MG63 (cell line): ENCODE data around the gene SUV39H2. TPM values are rescaled to one million over a fixed set of nuclear protein-coding genes. Genes with fewer than 3 reads are reported as not detected.

ENCODE experiments used
- DNase-seq: peaks from one replicate; pipeline ENCODE4 v3.0.0-alpha.2; 2020
- H3K27me3 ChIP-seq: fragments of 250-450 bp; sonication (Bioruptor Pico); 2 replicates; pipeline ENCODE4 v1.5.1; 2020; ENCODE audit warnings: mild to moderate bottlenecking, moderate library complexity
- H3K36me3 ChIP-seq: fragments of 250-450 bp; sonication (Bioruptor Pico); 2 replicates; pipeline ENCODE4 v1.5.1; 2020; ENCODE audit warnings: mild to moderate bottlenecking, moderate library complexity
- H3K4me3 ChIP-seq: fragments of 250-450 bp; sonication (Bioruptor Pico); 2 replicates; pipeline ENCODE4 v1.5.1; 2020; ENCODE audit warnings: mild to moderate bottlenecking, moderate library complexity
- H3K9me3 ChIP-seq: fragments of 250-450 bp; sonication (Bioruptor Pico); 2 replicates; pipeline ENCODE4 v1.5.1; 2020; ENCODE audit warnings: mild to moderate bottlenecking, moderate library complexity
- total RNA-seq: library from RNA; depleted of rRNA; stranded (reverse); fragments of >200 nt; shearing (Covaris generic); gene quantifications from 2 replicates; pipeline ENCODE4 v1.2.3, GENCODE V29; 2014; ENCODE audit warnings: low replicate concordance; rRNA removed

The SUV39H2 gene, protein sequence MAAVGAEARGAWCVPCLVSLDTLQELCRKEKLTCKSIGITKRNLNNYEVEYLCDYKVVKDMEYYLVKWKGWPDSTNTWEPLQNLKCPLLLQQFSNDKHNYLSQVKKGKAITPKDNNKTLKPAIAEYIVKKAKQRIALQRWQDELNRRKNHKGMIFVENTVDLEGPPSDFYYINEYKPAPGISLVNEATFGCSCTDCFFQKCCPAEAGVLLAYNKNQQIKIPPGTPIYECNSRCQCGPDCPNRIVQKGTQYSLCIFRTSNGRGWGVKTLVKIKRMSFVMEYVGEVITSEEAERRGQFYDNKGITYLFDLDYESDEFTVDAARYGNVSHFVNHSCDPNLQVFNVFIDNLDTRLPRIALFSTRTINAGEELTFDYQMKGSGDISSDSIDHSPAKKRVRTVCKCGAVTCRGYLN
- total RNA-seq = 20.6 and 29.4 TPM in 2 replicates

DNA sequence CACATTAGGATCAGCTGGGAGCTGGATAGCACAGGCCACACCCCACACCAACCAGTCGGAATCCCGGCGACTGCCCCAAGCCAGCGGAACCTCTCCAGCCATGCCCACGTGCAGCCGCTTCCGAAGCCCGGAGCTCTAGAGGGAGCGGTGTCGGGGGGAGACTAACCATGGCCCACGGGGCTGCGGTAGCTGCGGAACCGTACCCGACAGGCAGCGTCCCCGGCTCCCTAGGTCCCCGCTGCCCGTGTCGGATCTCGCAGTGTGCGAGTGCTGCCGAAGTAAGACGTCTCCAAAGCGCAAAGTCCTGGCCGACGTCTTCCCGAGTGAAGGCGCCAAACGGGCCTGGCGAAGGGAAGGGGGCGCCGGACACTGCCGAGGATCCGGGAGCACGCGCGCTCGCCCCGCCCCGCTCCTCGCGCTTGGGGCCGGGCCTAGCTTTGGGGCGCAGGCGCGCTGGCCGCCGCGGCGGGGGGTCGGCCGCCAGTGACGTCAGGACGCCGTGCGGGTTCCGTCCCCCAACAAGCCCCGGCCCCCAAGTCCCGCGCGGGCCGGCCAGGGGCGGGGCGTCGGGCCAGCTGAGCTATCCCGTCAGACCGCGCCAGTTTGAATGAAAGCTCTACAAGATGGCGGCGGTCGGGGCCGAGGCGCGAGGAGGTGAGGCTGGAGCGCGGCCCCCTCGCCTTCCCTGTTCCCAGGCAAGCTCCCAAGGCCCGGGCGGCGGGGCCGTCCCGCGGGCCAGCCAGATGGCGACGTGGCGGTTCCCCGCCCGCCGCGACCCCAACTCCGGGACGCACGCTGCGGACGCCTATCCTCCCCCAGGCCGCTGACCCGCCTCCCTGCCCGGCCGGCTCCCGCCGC lies at the start of gene SUV39H2:
Gene SUV39H2, plus strand, starts transcription at position 601 of the 858 bp plus-strand sequence. Its CDS starts 23 bp downstream, at position 624.
- Histone ChIP-seq H3K27me3 (no peaks in the 10 kb centered on the region), H3K36me3 (peaks cover 26% of the 10 kb centered on the region), H3K4me3 (peak within 1 kb of the TSS; percentile 78), H3K9me3 (no peaks in the 10 kb centered on the region)
- peak; percentile 95 for DNase-seq

DNA sequence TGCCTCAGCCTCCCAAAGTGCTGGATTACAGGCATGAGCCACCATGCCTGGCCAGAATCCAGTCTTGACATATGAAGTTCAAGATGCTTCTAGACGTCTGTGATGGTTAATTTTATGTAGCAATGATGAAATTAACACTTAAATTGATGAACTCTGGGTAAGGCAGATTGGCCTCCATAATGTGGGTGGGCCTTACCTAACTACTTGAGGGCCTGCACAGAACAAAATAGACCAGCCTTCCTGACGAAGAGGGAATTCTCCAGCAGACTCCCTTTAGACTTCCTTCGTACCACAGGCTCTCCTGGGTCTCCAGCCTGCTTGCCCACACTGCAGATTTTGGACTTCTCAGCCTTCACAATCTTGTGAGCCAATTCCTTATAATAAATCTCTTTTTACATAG lies 45.6 kb upstream of the SUV39H2 start:
- no peaks in the 10 kb centered on the region for H3K36me3 ChIP-seq
- H3K4me3 ChIP-seq = no peak overlapping the region
- no peaks in the 10 kb centered on the region for H3K9me3 ChIP-seq
- no peaks in the 10 kb centered on the region for H3K27me3 ChIP-seq
- no peak for DNase-seq

GRCh38 chr10:14836208-14836607 lies 42.5 kb upstream of the SUV39H2 start:
- H3K27me3 ChIP-seq = no peaks in the 10 kb centered on the region
- no peak overlapping the region for H3K4me3 ChIP-seq
- H3K9me3 ChIP-seq = no peaks in the 10 kb centered on the region
- DNase-seq = no peak
- H3K36me3 ChIP-seq = peaks cover 12% of the 10 kb centered on the region

DNA sequence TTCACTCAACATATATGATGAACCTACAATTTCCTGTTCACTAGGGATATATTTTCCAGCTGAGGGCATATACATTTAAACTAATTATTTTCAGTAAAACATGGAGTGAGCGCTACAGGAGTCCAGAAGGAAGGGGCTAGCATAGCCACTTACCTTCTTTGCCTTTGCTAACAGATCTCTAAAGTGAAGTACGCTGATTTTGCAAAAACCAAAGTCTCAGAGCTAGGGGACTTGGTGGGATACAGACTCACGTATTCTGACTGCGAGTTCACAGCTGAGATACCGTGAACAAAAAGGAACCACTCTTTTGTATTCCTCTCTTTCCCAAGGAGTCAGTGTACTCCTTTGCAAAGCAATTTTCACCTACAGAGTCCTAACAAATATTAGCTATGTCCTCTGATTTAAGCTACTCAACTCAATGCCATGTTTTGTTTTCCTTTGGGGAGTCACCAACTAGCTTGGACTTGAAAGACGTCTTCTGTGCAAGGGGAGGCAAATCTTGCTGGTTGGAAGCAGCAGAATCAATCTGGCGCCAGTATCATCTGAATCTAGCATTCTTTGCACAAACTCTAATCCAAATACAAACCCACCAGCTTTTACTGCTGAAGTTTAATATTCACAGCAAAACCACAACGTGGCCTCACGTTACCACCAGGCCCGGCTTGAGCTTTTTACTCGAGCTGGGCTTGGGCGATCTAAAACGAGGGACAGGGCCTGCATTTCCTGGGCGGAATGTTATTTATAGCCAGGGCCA lies 41.5 kb upstream of the SUV39H2 start:
- H3K36me3 ChIP-seq = peaks cover 21% of the 10 kb centered on the region
- no peaks in the 10 kb centered on the region for H3K9me3 ChIP-seq
- no peaks in the 10 kb centered on the region for H3K27me3 ChIP-seq
- peak overlapping the region; percentile 80 for H3K4me3 ChIP-seq
- no peak for DNase-seq

- Histone ChIP-seq H3K36me3 (peaks cover 29% of the 10 kb centered on the region), H3K27me3 (no peaks in the 10 kb centered on the region), H3K9me3 (no peaks in the 10 kb centered on the region), H3K4me3 (peak within 1 kb of the TSS; percentile 80)
- peak; percentile 97 for DNase-seq
Measured at GRCh38 chr10:14837757-14838581, 40.7 kb upstream of the SUV39H2 start, which contains the start of the genes CDNF, HSPA14 and MSANTD7. Gene CDNF, minus strand, starts transcription at chr10:14838037. Its CDS starts 91 bp downstream, at chr10:14837946. Gene HSPA14, plus strand, starts transcription at chr10:14838306. Its CDS starts 97 bp downstream, at chr10:14838403. Gene MSANTD7, plus strand, starts transcription at chr10:14838306. Its CDS starts 3,979 bp downstream, at chr10:14842285.

DNA sequence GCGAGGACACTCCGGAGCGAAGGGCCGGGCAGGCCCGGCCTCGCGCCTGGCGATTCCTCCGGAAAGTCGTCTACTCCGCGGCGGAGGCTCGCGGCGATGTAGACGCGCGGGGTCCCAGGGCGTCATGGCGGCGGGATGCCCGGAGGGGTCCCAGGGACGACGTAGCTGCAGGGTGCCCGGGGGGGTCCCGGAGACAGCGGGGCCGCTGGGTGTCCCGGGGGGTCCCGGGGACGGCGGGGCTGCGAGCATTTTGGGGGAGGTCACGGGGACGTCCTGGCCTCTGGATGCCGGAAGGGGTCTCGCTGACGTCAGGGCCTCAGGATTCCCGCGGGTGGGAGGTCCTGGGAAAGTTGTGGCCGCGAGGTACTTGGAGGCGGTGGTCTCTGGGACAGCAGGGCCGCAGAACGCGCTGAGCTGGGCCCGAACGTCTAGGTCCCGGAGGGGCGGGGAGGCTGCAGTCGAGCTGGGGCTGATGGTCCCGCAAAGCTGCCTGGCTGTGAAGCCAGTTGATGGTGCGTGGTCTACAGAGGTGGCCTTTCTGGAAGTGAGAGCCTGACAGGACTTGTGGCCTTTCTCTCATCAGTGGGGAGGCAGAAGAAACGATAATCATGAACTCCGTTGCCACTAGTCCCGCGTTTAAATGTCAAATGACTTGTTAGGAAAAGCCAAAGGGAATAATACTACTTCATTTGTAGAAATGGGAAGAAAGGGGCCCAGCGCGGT lies 39.9 kb upstream of the SUV39H2 start:
- no peaks in the 10 kb centered on the region for H3K9me3 ChIP-seq
- peak overlapping the region; percentile 80 for H3K4me3 ChIP-seq
- peaks cover 37% of the 10 kb centered on the region for H3K36me3 ChIP-seq
- peak; percentile 37 for DNase-seq
- no peaks in the 10 kb centered on the region for H3K27me3 ChIP-seq

GRCh38 chr10:14839305-14839695 lies 39.4 kb upstream of the SUV39H2 start:
- Histone ChIP-seq H3K27me3 (no peaks in the 10 kb centered on the region), H3K36me3 (peaks cover 43% of the 10 kb centered on the region), H3K4me3 (peak overlapping the region; percentile 80), H3K9me3 (no peaks in the 10 kb centered on the region)
- DNase-seq = peak; percentile 33

DNA sequence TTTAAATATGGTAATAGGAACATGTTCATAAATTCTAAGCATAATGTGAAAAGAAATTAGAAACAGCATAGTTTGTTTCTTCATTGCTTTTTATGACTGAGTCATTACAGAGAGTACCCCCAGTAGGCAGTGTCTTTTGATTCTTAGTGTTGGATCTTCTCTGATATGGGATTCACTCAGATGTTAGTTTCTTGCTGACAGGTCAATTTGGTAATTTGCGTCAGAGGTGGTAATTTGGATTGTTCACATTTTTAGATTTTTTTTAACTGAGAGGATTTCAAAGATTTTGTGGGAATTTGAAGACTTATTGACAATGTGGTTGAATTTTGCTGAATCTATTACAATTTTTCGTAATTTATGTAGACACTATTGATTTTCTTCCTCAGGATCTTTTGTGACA lies 38.5 kb upstream of the SUV39H2 start:
- H3K27me3 ChIP-seq = no peaks in the 10 kb centered on the region
- H3K36me3 ChIP-seq = peaks cover 51% of the 10 kb centered on the region
- H3K4me3 ChIP-seq = no peak overlapping the region
- H3K9me3 ChIP-seq = no peaks in the 10 kb centered on the region
- DNase-seq = no peak

DNA sequence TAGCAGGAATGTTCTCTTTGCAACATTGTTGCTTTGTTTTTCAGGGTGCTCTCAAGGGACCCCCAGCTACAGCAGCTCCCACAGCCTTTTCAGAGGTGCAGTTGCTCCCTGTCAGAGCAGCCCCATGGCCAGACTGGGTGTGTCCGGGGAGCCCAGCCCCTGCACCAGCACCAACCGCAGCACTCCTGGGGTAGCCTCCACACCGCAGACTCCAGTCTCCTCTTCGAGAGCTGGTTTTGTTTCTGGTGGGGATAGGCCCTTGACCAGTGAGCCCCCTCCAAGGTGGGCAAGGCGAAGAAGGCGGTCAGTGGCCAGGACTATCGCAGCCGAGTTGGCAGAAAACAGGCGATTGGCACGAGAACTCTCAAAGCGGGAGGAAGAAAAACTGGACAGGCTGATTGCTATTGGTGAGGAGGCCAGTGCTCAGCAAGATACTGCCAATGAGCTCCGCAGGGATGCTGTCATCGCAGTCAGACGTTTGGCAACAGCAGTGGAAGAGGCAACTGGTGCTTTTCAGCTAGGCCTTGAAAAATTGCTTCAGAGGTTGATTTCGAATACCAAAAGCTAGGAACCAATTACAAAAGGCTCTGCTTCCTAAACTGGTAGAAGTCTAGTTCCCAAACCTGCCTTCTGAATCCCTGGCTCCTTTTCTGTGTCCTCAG lies 35.2 kb upstream of the SUV39H2 start:
- H3K36me3 ChIP-seq = peaks cover 64% of the 10 kb centered on the region
- H3K9me3 ChIP-seq = no peaks in the 10 kb centered on the region

DNA sequence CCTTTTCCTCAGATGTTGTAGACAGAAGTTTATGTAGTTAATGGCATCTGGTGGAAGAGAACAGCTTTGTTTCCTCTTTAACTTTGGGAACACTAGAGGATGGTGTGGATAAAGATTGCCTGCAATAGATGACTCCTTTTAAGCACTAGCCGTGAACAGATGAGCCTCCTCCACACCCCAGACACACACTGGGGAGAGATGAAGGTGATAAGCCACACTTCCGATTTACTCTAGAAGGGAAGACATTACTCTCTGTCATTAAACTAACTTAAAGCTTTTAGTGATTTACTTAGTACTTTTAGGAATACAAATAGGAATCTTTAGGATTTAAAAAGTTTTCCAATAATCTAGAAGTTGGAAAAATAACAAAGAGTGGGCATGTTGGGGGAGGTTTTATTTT lies 33.7 kb upstream of the SUV39H2 start:
- H3K36me3 ChIP-seq = peaks cover 64% of the 10 kb centered on the region
- DNase-seq = no peak
- no peaks in the 10 kb centered on the region for H3K27me3 ChIP-seq
- H3K4me3 ChIP-seq = no peak overlapping the region
- no peaks in the 10 kb centered on the region for H3K9me3 ChIP-seq

More for the DNA sequence above, 35.2 kb upstream of the SUV39H2 start:
- no peak for DNase-seq
- Histone ChIP-seq H3K4me3 (no peak overlapping the region), H3K27me3 (no peaks in the 10 kb centered on the region)

DNA sequence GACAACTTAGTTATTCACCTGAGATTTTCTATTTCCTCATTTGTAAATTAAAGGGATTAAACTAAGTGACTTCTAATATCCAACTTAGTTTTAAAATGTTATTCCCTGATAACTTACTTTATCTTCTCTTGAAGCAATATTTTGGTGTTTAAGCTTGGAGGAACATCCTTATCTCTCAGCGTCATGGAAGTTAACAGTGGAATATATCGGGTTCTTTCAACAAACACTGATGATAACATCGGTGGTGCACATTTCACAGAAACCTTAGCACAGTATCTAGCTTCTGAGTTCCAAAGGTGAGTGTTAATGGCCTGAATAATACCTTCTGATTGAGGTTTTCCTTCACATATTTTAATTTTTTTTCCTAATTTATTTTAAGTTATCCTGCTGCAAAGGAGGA lies 26.4 kb upstream of the SUV39H2 start:
- Histone ChIP-seq H3K36me3 (peaks cover 52% of the 10 kb centered on the region), H3K4me3 (no peak overlapping the region), H3K9me3 (no peaks in the 10 kb centered on the region), H3K27me3 (no peaks in the 10 kb centered on the region)
- DNase-seq = no peak

DNA sequence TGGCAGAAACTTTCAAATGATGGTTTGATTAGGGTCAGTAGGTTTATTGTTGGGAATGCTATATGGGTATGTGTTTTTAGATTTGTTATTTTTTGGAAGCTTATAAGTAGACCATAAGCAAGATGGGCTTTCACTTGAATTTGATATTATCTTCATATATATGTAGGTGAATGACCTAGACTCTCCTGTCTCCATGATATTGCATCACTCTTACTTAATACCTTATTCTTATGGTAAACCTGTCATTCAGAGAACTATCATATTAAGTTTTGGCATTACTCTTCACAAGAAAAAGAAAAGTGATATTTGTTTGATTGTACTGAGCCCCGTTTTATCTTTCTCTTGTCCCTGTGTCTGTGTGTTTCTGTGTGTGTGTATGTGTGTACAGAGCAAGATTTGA lies 23.2 kb upstream of the SUV39H2 start:
- H3K36me3 ChIP-seq = peaks cover 61% of the 10 kb centered on the region

DNA sequence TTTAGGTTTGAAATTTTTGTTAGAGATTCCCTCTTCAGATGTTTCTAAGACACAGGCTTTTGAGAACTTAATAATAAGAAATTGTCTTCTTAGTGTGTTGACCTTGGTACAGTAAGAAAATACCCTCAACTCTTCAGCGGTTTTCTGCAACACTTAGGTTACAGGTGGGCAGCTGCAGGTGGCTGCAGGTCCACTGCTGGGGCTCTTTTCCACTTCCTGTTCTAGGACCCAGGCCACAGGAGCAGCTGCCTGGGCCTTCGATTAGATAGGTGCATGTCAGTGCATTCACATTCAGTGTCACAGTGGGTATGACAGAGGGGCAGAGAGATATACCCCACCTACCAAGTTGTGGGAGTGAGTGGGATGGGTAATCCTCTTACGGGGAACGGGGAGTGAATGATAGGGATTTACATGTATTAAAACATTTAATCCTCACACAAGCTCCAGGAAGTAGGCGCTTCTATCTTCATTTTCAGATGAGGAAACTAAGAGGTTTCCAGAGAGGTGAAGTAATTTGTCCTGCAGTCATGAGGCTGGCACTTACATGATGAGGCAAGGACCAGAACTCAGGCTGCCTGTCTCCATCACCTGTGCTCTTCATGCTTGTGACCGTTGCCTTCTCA lies 20.2 kb upstream of the SUV39H2 start:
- Histone ChIP-seq H3K9me3 (no peaks in the 10 kb centered on the region), H3K4me3 (no peak overlapping the region), H3K27me3 (no peaks in the 10 kb centered on the region), H3K36me3 (peaks cover 45% of the 10 kb centered on the region)
- no peak for DNase-seq

More for the DNA sequence above, 23.2 kb upstream of the SUV39H2 start:
- DNase-seq = no peak
- Histone ChIP-seq H3K4me3 (no peak overlapping the region), H3K9me3 (no peaks in the 10 kb centered on the region), H3K27me3 (no peaks in the 10 kb centered on the region)

GRCh38 chr10:14859043-14859442 lies 19.6 kb upstream of the SUV39H2 start:
- no peak overlapping the region for H3K4me3 ChIP-seq

More at GRCh38 chr10:14859043-14859442, 19.6 kb upstream of the SUV39H2 start:
- Histone ChIP-seq H3K36me3 (peaks cover 40% of the 10 kb centered on the region), H3K9me3 (no peaks in the 10 kb centered on the region), H3K27me3 (no peaks in the 10 kb centered on the region)
- no peak for DNase-seq
